ENCODE results near the gene C1orf21. TPM values are rescaled to one million over a fixed set of nuclear protein-coding genes. Genes with fewer than 3 reads are reported as not detected.

Gene C1orf21
- total and polyA plus RNA-seq, 7 experiments from 2014 or later, result 0.46 to 8.5 (median 1.7) TPM; not detected in 2

GRCh38 chr1:184472136-184472535 is 85.3 kb downstream of the C1orf21 start:
- no peaks in the 10 kb centered on the region for H3K36me3 ChIP-seq (ENCODE audit: control insufficient read depth in 2 of 3, insufficient read depth in 3 of 3, low read length in 3 of 3)
- no peak overlapping the region for H3K27ac ChIP-seq (ENCODE audit: low read depth, low read length)
- CTCF ChIA-PET, result no interaction called here
- ATAC-seq, result no peak
- POLR2A ChIA-PET, result no interaction called here
- H3K4me3 Mint-ChIP-seq, result no peak overlapping the region
- peaks cover 0 to 4% (median 0%) of the 10 kb centered on the region in 11 donors for H3K9me3 Mint-ChIP-seq
- no peak overlapping the region for H3K4me3 ChIP-seq (ENCODE audit: low read length)
- H3K27ac Mint-ChIP-seq, result no peak overlapping the region
- no peaks in the 10 kb centered on the region for H3K4me1 ChIP-seq (ENCODE audit: control insufficient read depth in 2 of 2, insufficient read depth in 2 of 2, low read length in 2 of 2)
- H3K36me3 Mint-ChIP-seq, result no peaks in the 10 kb centered on the region
- H3K27me3 Mint-ChIP-seq, result peaks cover 0 to 22% (median 9%) of the 10 kb centered on the region in 5 donors
- no peaks in the 10 kb centered on the region for H3K9me3 ChIP-seq (ENCODE audit: control insufficient read depth in 2 of 3, low read length in 3 of 3)
- no peaks in the 10 kb centered on the region for H3K27me3 ChIP-seq (ENCODE audit: control insufficient read depth in 2 of 2, insufficient read depth in 2 of 2, low read length in 2 of 2)
- intact Hi-C loops (cut with micrococcal nuclease), result no loop called here
- DNase-seq, result no peak
- H3K4me1 Mint-ChIP-seq, result no peaks in the 10 kb centered on the region

DNA sequence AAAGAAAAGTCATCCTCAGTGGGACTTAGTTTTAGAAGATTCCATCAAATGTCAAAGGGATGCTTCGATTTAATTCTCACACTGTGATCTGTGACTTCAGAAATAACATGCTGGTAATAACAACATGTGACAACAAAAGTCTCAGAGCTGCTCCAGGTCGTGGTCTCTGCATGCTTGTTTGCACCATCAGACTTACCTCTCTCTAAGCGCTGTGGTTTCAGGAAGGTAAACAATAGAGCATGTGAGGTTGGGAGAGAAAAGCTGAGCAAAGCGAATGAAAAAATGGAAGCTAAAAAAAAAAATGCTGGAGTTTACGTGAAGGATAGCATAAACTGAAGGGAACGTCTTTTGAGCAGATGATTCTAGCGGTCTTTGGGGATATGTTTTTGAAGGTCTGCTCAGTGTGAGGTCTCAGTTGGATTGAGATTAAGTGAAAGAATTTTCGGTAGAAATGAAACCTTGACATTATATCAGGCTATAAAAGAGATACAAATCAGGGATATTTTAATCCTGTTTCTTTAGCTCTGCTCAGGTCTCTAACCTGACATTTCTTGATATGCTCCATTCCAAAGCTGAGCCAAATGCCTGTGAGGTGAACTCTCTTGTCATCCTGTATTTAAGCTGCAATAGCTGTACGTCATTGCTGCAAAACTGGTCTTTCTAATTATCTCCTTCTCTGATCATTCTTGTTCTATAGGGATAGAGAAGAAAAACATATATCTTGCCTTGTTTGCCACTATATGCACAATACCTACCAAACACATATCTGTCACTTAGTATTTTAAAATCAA is 86.5 kb downstream of the C1orf21 start:
- no peak for ATAC-seq
- ChIA-PET POLR2A (no interaction called here), CTCF (no interaction called here)
- H3K4me3 ChIP-seq (ENCODE audit: low read length), result no peak overlapping the region
- peaks cover 0 to 4% (median 0%) of the 10 kb centered on the region in 11 donors for H3K9me3 Mint-ChIP-seq
- H3K36me3 ChIP-seq (ENCODE audit: control insufficient read depth in 2 of 3, insufficient read depth in 3 of 3, low read length in 3 of 3), result no peaks in the 10 kb centered on the region
- H3K27ac ChIP-seq (ENCODE audit: low read depth, low read length), result no peak overlapping the region
- no peaks in the 10 kb centered on the region for H3K9me3 ChIP-seq (ENCODE audit: control insufficient read depth in 2 of 3, low read length in 3 of 3)
- intact Hi-C loops (cut with micrococcal nuclease), result no loop called here
- H3K27ac Mint-ChIP-seq, result no peak overlapping the region
- H3K36me3 Mint-ChIP-seq, result no peaks in the 10 kb centered on the region
- peaks cover 0 to 14% (median 8%) of the 10 kb centered on the region in 5 donors for H3K27me3 Mint-ChIP-seq
- DNase-seq, result no peak
- no peaks in the 10 kb centered on the region for H3K4me1 ChIP-seq (ENCODE audit: control insufficient read depth in 2 of 2, insufficient read depth in 2 of 2, low read length in 2 of 2)
- H3K27me3 ChIP-seq (ENCODE audit: control insufficient read depth in 2 of 2, insufficient read depth in 2 of 2, low read length in 2 of 2), result no peaks in the 10 kb centered on the region
- H3K4me1 Mint-ChIP-seq, result no peaks in the 10 kb centered on the region
- no peak overlapping the region for H3K4me3 Mint-ChIP-seq

GRCh38 chr1:184476187-184476586 is 89.4 kb downstream of the C1orf21 start:
- H3K27ac Mint-ChIP-seq, result no peak overlapping the region
- CTCF ChIA-PET, result no interaction called here

GRCh38 chr1:184479435-184480167 is 92.8 kb downstream of the C1orf21 start:
- POLR2A ChIA-PET, result no interaction called here
- intact Hi-C loops (cut with micrococcal nuclease), result no loop called here

More at GRCh38 chr1:184476187-184476586, 89.4 kb downstream of the C1orf21 start:
- Histone ChIP-seq H3K36me3 (ENCODE audit: control insufficient read depth in 2 of 3, insufficient read depth in 3 of 3, low read length in 3 of 3) (no peaks in the 10 kb centered on the region), H3K9me3 (ENCODE audit: control insufficient read depth in 2 of 3, low read length in 3 of 3) (no peaks in the 10 kb centered on the region), H3K4me3 (ENCODE audit: low read length) (no peak overlapping the region), H3K27ac (ENCODE audit: low read depth, low read length) (no peak overlapping the region), H3K27me3 (ENCODE audit: control insufficient read depth in 2 of 2, insufficient read depth in 2 of 2, low read length in 2 of 2) (no peaks in the 10 kb centered on the region), H3K4me1 (ENCODE audit: control insufficient read depth in 2 of 2, insufficient read depth in 2 of 2, low read length in 2 of 2) (no peaks in the 10 kb centered on the region)
- Mint-ChIP-seq H3K4me1 (no peaks in the 10 kb centered on the region), H3K9me3 (peaks cover 0 to 4% (median 0%) of the 10 kb centered on the region in 11 donors), H3K27me3 (peaks cover 0 to 16% (median 6%) of the 10 kb centered on the region in 5 donors), H3K36me3 (no peaks in the 10 kb centered on the region), H3K4me3 (no peak overlapping the region)
- DNase-seq, result no peak
- no peak for ATAC-seq
- intact Hi-C loops (cut with micrococcal nuclease), result no loop called here
- POLR2A ChIA-PET, result no interaction called here

GRCh38 chr1:184480736-184481135 is 93.9 kb downstream of the C1orf21 start:
- peaks cover 0 to 14% (median 2%) of the 10 kb centered on the region in 5 donors for H3K27me3 Mint-ChIP-seq
- no peaks in the 10 kb centered on the region for H3K27me3 ChIP-seq (ENCODE audit: control insufficient read depth in 2 of 2, insufficient read depth in 2 of 2, low read length in 2 of 2)
- H3K9me3 Mint-ChIP-seq, result no peaks in the 10 kb centered on the region
- peaks cover 0 to 6% (median 0%) of the 10 kb centered on the region in 7 donors for H3K4me1 Mint-ChIP-seq
- ChIA-PET POLR2A (no interaction called here), CTCF (no interaction called here)
- H3K4me3 ChIP-seq (ENCODE audit: low read length), result no peak overlapping the region
- no peak for DNase-seq
- no peak for ATAC-seq
- intact Hi-C loops (cut with micrococcal nuclease), result no loop called here
- no peaks in the 10 kb centered on the region for H3K4me1 ChIP-seq (ENCODE audit: control insufficient read depth in 2 of 2, insufficient read depth in 2 of 2, low read length in 2 of 2)
- no peak overlapping the region for H3K27ac ChIP-seq (ENCODE audit: low read depth, low read length)
- H3K4me3 Mint-ChIP-seq, result no peak overlapping the region
- H3K36me3 ChIP-seq (ENCODE audit: control insufficient read depth in 2 of 3, insufficient read depth in 3 of 3, low read length in 3 of 3), result no peaks in the 10 kb centered on the region
- H3K9me3 ChIP-seq (ENCODE audit: control insufficient read depth in 2 of 3, low read length in 3 of 3), result no peaks in the 10 kb centered on the region
- H3K36me3 Mint-ChIP-seq, result no peaks in the 10 kb centered on the region
- H3K27ac Mint-ChIP-seq, result no peak overlapping the region

More at GRCh38 chr1:184479435-184480167, 92.8 kb downstream of the C1orf21 start:
- H3K27me3 ChIP-seq (ENCODE audit: control insufficient read depth in 2 of 2, insufficient read depth in 2 of 2, low read length in 2 of 2), result no peaks in the 10 kb centered on the region
- Mint-ChIP-seq H3K4me1 (peaks cover 0 to 4% (median 0%) of the 10 kb centered on the region in 7 donors), H3K27ac (no peak overlapping the region), H3K36me3 (no peaks in the 10 kb centered on the region), H3K4me3 (no peak overlapping the region), H3K9me3 (peaks cover 0 to 2% (median 0%) of the 10 kb centered on the region in 11 donors), H3K27me3 (peaks cover 0 to 13% (median 0%) of the 10 kb centered on the region in 5 donors)
- no peak overlapping the region for H3K27ac ChIP-seq (ENCODE audit: low read depth, low read length)
- no peak overlapping the region for H3K4me3 ChIP-seq (ENCODE audit: low read length)
- H3K36me3 ChIP-seq (ENCODE audit: control insufficient read depth in 2 of 3, insufficient read depth in 3 of 3, low read length in 3 of 3), result no peaks in the 10 kb centered on the region
- H3K4me1 ChIP-seq (ENCODE audit: control insufficient read depth in 2 of 2, insufficient read depth in 2 of 2, low read length in 2 of 2), result no peaks in the 10 kb centered on the region
- CTCF ChIA-PET, result no interaction called here
- ATAC-seq, result no peak
- no peak for DNase-seq
- H3K9me3 ChIP-seq (ENCODE audit: control insufficient read depth in 2 of 3, low read length in 3 of 3), result no peaks in the 10 kb centered on the region

DNA sequence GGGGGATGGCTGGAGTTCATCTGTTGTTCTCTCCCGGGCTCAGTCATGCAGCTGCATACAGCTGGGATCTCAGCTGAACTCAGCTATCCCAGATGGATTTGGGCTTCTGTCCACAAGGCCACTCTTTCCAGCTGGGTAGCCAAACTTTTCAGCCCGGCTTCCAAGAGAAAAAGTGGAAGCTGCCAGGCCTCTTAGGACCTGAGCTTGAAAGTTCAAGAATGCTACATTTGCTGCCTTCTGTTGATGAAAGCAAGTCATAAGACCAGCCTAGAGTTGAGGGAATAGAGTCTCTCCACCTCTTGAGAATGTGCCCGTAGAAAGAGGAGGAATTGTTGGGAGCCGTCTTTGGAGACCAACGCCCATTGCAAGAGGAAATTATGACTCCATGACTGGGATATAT is 95.3 kb downstream of the C1orf21 start:
- H3K4me3 ChIP-seq (ENCODE audit: low read length), result no peak overlapping the region
- POLR2A ChIA-PET, result no interaction called here

More for the DNA sequence above, 95.3 kb downstream of the C1orf21 start:
- Mint-ChIP-seq H3K9me3 (no peaks in the 10 kb centered on the region), H3K27ac (no peak overlapping the region), H3K36me3 (no peaks in the 10 kb centered on the region), H3K4me3 (no peak overlapping the region), H3K27me3 (peaks cover 0 to 12% (median 2%) of the 10 kb centered on the region in 5 donors), H3K4me1 (peaks cover 0 to 6% (median 0%) of the 10 kb centered on the region in 7 donors)
- Histone ChIP-seq H3K27me3 (ENCODE audit: control insufficient read depth in 2 of 2, insufficient read depth in 2 of 2, low read length in 2 of 2) (no peaks in the 10 kb centered on the region), H3K4me1 (ENCODE audit: control insufficient read depth in 2 of 2, insufficient read depth in 2 of 2, low read length in 2 of 2) (no peaks in the 10 kb centered on the region), H3K9me3 (ENCODE audit: control insufficient read depth in 2 of 3, low read length in 3 of 3) (no peaks in the 10 kb centered on the region), H3K27ac (ENCODE audit: low read depth, low read length) (no peak overlapping the region), H3K36me3 (ENCODE audit: control insufficient read depth in 2 of 3, insufficient read depth in 3 of 3, low read length in 3 of 3) (no peaks in the 10 kb centered on the region)
- ATAC-seq, result no peak
- intact Hi-C loops (cut with micrococcal nuclease), result no loop called here
- no peak for DNase-seq
- CTCF ChIA-PET, result no interaction called here
